ENCODE results near the gene CACNB1. TPM values are rescaled to one million over a fixed set of nuclear protein-coding genes. Genes with fewer than 3 reads are reported as not detected.

Gene CACNB1
- total RNA-seq, 1 donor from 2014 or later: 10.2 TPM

- Mint-ChIP-seq H3K9me3 (ENCODE audit: unreplicated experiment) (no peaks in the 10 kb centered on the region), H3K4me3 (ENCODE audit: unreplicated experiment) (peak overlapping the region; percentile 0), H3K36me3 (ENCODE audit: low read depth, unreplicated experiment) (peaks cover 19% of the 10 kb centered on the region), H3K4me1 (ENCODE audit: unreplicated experiment) (no peaks in the 10 kb centered on the region), H3K27ac (ENCODE audit: unreplicated experiment) (no peak overlapping the region), H3K27me3 (ENCODE audit: unreplicated experiment) (peaks cover 6% of the 10 kb centered on the region)
- TF ChIP-seq, protein P1, sequence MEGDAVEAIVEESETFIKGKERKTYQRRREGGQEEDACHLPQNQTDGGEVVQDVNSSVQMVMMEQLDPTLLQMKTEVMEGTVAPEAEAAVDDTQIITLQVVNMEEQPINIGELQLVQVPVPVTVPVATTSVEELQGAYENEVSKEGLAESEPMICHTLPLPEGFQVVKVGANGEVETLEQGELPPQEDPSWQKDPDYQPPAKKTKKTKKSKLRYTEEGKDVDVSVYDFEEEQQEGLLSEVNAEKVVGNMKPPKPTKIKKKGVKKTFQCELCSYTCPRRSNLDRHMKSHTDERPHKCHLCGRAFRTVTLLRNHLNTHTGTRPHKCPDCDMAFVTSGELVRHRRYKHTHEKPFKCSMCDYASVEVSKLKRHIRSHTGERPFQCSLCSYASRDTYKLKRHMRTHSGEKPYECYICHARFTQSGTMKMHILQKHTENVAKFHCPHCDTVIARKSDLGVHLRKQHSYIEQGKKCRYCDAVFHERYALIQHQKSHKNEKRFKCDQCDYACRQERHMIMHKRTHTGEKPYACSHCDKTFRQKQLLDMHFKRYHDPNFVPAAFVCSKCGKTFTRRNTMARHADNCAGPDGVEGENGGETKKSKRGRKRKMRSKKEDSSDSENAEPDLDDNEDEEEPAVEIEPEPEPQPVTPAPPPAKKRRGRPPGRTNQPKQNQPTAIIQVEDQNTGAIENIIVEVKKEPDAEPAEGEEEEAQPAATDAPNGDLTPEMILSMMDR (IDR thresholded peaks at IDR 0.05; ENCODE audit: unreplicated experiment): no peak
- no peak for DNase-seq (ENCODE audit: low spot score)
Measured at GRCh38 chr17:39183045-39183444, 14.4 kb downstream of the CACNB1 start.

- Mint-ChIP-seq H3K9me3 (ENCODE audit: unreplicated experiment) (no peaks in the 10 kb centered on the region), H3K27me3 (ENCODE audit: unreplicated experiment) (peaks cover 12% of the 10 kb centered on the region), H3K36me3 (ENCODE audit: low read depth, unreplicated experiment) (peaks cover 32% of the 10 kb centered on the region), H3K27ac (ENCODE audit: unreplicated experiment) (no peak overlapping the region), H3K4me1 (ENCODE audit: unreplicated experiment) (no peaks in the 10 kb centered on the region), H3K4me3 (ENCODE audit: unreplicated experiment) (no peak overlapping the region)
- TF ChIP-seq, protein P1 (IDR thresholded peaks at IDR 0.05; ENCODE audit: unreplicated experiment): no peak
- DNase-seq (ENCODE audit: low spot score): no peak
Measured at GRCh38 chr17:39181303-39181702, 16.2 kb downstream of the CACNB1 start.

DNA sequence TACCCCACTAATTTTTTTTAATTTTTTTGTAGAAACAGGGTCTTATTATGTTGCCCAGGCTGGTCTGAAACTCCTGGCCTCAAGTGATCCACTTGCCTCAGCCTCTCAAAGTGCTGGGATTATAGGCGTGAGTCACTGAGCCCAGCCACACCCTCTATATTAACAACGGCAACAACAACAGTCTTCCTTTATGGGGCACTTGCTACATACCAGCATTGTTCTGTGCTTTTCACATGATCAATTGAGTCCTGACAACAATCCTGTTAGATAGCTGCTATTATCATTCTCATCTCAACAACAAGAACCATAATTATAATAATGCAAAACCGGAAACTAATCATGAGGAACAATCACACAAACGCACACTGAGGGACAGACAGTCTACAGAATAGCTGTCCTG, 18.9 kb downstream of the CACNB1 start:
- no peak overlapping the region for H3K27ac Mint-ChIP-seq (ENCODE audit: unreplicated experiment)
- DNase-seq (ENCODE audit: low spot score): no peak
- H3K27me3 Mint-ChIP-seq (ENCODE audit: unreplicated experiment): peaks cover 10% of the 10 kb centered on the region
- TF ChIP-seq, protein P1 (IDR thresholded peaks at IDR 0.05; ENCODE audit: unreplicated experiment): no peak
- no peak overlapping the region for H3K4me3 Mint-ChIP-seq (ENCODE audit: unreplicated experiment)
- H3K36me3 Mint-ChIP-seq (ENCODE audit: low read depth, unreplicated experiment): peaks cover 31% of the 10 kb centered on the region
- no peaks in the 10 kb centered on the region for H3K4me1 Mint-ChIP-seq (ENCODE audit: unreplicated experiment)
- no peaks in the 10 kb centered on the region for H3K9me3 Mint-ChIP-seq (ENCODE audit: unreplicated experiment)

DNA sequence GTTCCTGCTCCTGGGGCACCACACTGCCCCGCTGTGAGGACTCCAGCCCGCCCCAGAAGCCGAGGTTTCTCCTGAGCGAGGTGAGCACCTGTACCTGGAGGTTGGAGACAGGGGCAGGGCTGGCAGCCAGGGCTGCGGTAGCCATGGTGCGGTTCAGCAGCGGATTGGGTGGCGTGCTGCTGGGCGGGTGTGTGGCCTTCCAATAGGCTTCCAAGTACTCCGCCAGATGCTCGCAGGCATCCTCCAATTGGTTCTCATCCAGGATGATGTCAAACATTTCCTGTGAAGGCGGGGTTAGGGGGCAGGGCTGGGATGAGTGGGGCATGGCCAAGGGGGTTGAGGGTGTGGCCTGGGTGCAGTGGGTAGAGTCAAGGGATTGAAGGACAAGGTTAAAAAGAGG, 20.2 kb downstream of the CACNB1 start:
- no peaks in the 10 kb centered on the region for H3K9me3 Mint-ChIP-seq (ENCODE audit: unreplicated experiment)
- TF ChIP-seq, protein P1 (IDR thresholded peaks at IDR 0.05; ENCODE audit: unreplicated experiment): no peak
- no peak overlapping the region for H3K4me3 Mint-ChIP-seq (ENCODE audit: unreplicated experiment)
- DNase-seq (ENCODE audit: low spot score): no peak
- no peak overlapping the region for H3K27ac Mint-ChIP-seq (ENCODE audit: unreplicated experiment)
- peaks cover 25% of the 10 kb centered on the region for H3K36me3 Mint-ChIP-seq (ENCODE audit: low read depth, unreplicated experiment)
- H3K4me1 Mint-ChIP-seq (ENCODE audit: unreplicated experiment): no peaks in the 10 kb centered on the region
- peaks cover 9% of the 10 kb centered on the region for H3K27me3 Mint-ChIP-seq (ENCODE audit: unreplicated experiment)

GRCh38 chr17:39175695-39176093, 21.8 kb downstream of the CACNB1 start:
- H3K27ac Mint-ChIP-seq (ENCODE audit: unreplicated experiment): no peak overlapping the region
- TF ChIP-seq, protein P1 (IDR thresholded peaks at IDR 0.05; ENCODE audit: unreplicated experiment): no peak
- H3K4me3 Mint-ChIP-seq (ENCODE audit: unreplicated experiment): no peak overlapping the region
- peaks cover 14% of the 10 kb centered on the region for H3K27me3 Mint-ChIP-seq (ENCODE audit: unreplicated experiment)
- H3K4me1 Mint-ChIP-seq (ENCODE audit: unreplicated experiment): no peaks in the 10 kb centered on the region
- DNase-seq (ENCODE audit: low spot score): no peak
- no peaks in the 10 kb centered on the region for H3K9me3 Mint-ChIP-seq (ENCODE audit: unreplicated experiment)
- peaks cover 25% of the 10 kb centered on the region for H3K36me3 Mint-ChIP-seq (ENCODE audit: low read depth, unreplicated experiment)

Data from endothelial cell (in vitro differentiated cells).